Measurements from ENCODE around the gene TWIST2. TPM values are rescaled to one million over a fixed set of nuclear protein-coding genes. Genes with fewer than 3 reads are reported as not detected.

TWIST2 gene
- total RNA-seq, 3 donors from 2014 or later, result 1.1 to 13.4 (median 3.1) TPM

GRCh38 chr2:238884122-238884811 is 36.4 kb downstream of the TWIST2 start:
- H3K36me3 ChIP-seq (ENCODE audit: low read depth), result no peaks in the 10 kb centered on the region

GRCh38 chr2:238884812-238885408 is 37.0 kb downstream of the TWIST2 start:
- no peak overlapping the region for H3K4me3 ChIP-seq
- no peak for TF ChIP-seq CTCF (IDR thresholded peaks at IDR 0.05)
- no peaks in the 10 kb centered on the region for H3K9me3 ChIP-seq
- no peak for DNase-seq
- intact Hi-C loops (cut with DNase I, micrococcal nuclease), result no loop called here
- no peaks in the 10 kb centered on the region for H3K4me1 ChIP-seq (ENCODE audit: low read depth)
- no peaks in the 10 kb centered on the region for H3K36me3 ChIP-seq (ENCODE audit: low read depth)
- no peak for ATAC-seq

More at GRCh38 chr2:238884122-238884811, 36.4 kb downstream of the TWIST2 start:
- DNase-seq (no peak), ATAC-seq (no peak)
- Histone ChIP-seq H3K9me3 (no peaks in the 10 kb centered on the region), H3K4me3 (no peak overlapping the region), H3K4me1 (ENCODE audit: low read depth) (no peaks in the 10 kb centered on the region)
- intact Hi-C loops (cut with DNase I, micrococcal nuclease), result no loop called here
- no peak for TF ChIP-seq CTCF (IDR thresholded peaks at IDR 0.05)

- Histone ChIP-seq H3K36me3 (ENCODE audit: low read depth) (no peaks in the 10 kb centered on the region), H3K4me3 (no peak overlapping the region), H3K4me1 (ENCODE audit: low read depth) (no peaks in the 10 kb centered on the region), H3K9me3 (no peaks in the 10 kb centered on the region)
- DNase-seq (no peak), ATAC-seq (no peak)
- no peak for TF ChIP-seq CTCF (IDR thresholded peaks at IDR 0.05)
- intact Hi-C loops (cut with DNase I, micrococcal nuclease), result no loop called here
Measured at GRCh38 chr2:238886453-238887094, 38.7 kb downstream of the TWIST2 start.

GRCh38 chr2:238887616-238888015 is 39.7 kb downstream of the TWIST2 start:
- Histone ChIP-seq H3K4me3 (no peak overlapping the region), H3K9me3 (no peaks in the 10 kb centered on the region), H3K4me1 (ENCODE audit: low read depth) (no peaks in the 10 kb centered on the region), H3K36me3 (ENCODE audit: low read depth) (no peaks in the 10 kb centered on the region)
- TF ChIP-seq CTCF (IDR thresholded peaks at IDR 0.05), result no peak
- intact Hi-C loops (cut with DNase I, micrococcal nuclease), result no loop called here
- ATAC-seq (no peak), DNase-seq (no peak)

- intact Hi-C loops (cut with DNase I, micrococcal nuclease), result no loop called here
- Histone ChIP-seq H3K9me3 (no peaks in the 10 kb centered on the region), H3K4me3 (no peak overlapping the region), H3K4me1 (ENCODE audit: low read depth) (no peaks in the 10 kb centered on the region), H3K36me3 (ENCODE audit: low read depth) (no peaks in the 10 kb centered on the region)
- ATAC-seq (no peak), DNase-seq (no peak)
- no peak for TF ChIP-seq CTCF (IDR thresholded peaks at IDR 0.05)
Measured at GRCh38 chr2:238888781-238889180, 40.9 kb downstream of the TWIST2 start.

All from mucosa of descending colon (tissue), 3 donors.